OCI-LY1 (cell line): ENCODE measurements around the gene RNF115.

Experiments
- H2AFZ ChIP-seq: fragments of 200-600 bp; sonication (generic), shearing (Covaris generic); 2 replicates; pipeline ENCODE4 v1.6.0; 2014; ENCODE audit warnings: antibody characterized with exemption, mild to moderate bottlenecking, low read length
- H3F3A ChIP-seq: fragments of 200-600 bp; sonication (generic), shearing (Covaris generic); 2 replicates; pipeline ENCODE4 v1.6.0; 2014; ENCODE audit warnings: mild to moderate bottlenecking, antibody characterized with exemption, low read length, moderate library complexity; ENCODE audit not compliant: insufficient read depth
- H3K27ac ChIP-seq: fragments of 200-600 bp; sonication (generic); 2 replicates; pipeline ENCODE4 v1.5.1; 2014; ENCODE audit warnings: low read length, mixed run types, mild to moderate bottlenecking, low read depth; ENCODE audit not compliant: poor library complexity, severe bottlenecking
- H3K27me3 ChIP-seq: fragments of 200-600 bp; sonication (generic); 2 replicates; pipeline ENCODE4 v1.6.0; 2014; ENCODE audit warnings: antibody characterized with exemption, mild to moderate bottlenecking, low read length, moderate library complexity; ENCODE audit not compliant: insufficient read depth
- H3K36me3 ChIP-seq: fragments of 200-600 bp; sonication (generic); 2 replicates; pipeline ENCODE4 v1.6.1; 2014; ENCODE audit warnings: mild to moderate bottlenecking, antibody characterized with exemption, low read length, moderate library complexity, mixed read lengths; ENCODE audit not compliant: insufficient read depth
- H3K4me1 ChIP-seq: fragments of 200-600 bp; sonication (generic); 2 replicates; pipeline ENCODE4 v1.5.1; 2014; ENCODE audit warnings: mild to moderate bottlenecking, low read length, moderate library complexity; ENCODE audit not compliant: insufficient read depth, severe bottlenecking
- H3K4me2 ChIP-seq: fragments of 200-600 bp; sonication (generic), shearing (Covaris generic); 2 replicates; pipeline ENCODE4 v1.6.1; 2014; ENCODE audit warnings: low read length
- H3K4me3 ChIP-seq: fragments of 200-600 bp; sonication (generic); 2 replicates; pipeline ENCODE4 v1.5.1; 2014; ENCODE audit warnings: low read length, low read depth, mild to moderate bottlenecking, mixed read lengths; ENCODE audit not compliant: poor library complexity, severe bottlenecking
- H3K79me2 ChIP-seq: fragments of 200-600 bp; shearing (Covaris generic); 2 replicates; pipeline ENCODE4 v1.6.1; 2016; ENCODE audit warnings: mixed run types, low read length, mixed read lengths; ENCODE audit not compliant: insufficient read depth
- H3K9ac ChIP-seq: fragments of 200-600 bp; sonication (generic), shearing (Covaris generic); 2 replicates; pipeline ENCODE4 v1.6.1; 2014; ENCODE audit warnings: mild to moderate bottlenecking, low read length, mixed read lengths
- H3K9me2 ChIP-seq: fragments of 200-600 bp; sonication (generic), shearing (Covaris generic); 2 replicates; pipeline ENCODE4 v1.6.1; 2014; ENCODE audit warnings: low read depth, mild to moderate bottlenecking, low read length, mixed read lengths
- H3K9me3 ChIP-seq: fragments of 200-600 bp; shearing (Covaris generic); 2 replicates; pipeline ENCODE4 v1.6.1; 2014; ENCODE audit warnings: low read length, mixed read lengths
- H4K20me1 ChIP-seq: fragments of 200-600 bp; sonication (generic), shearing (Covaris generic); 2 replicates; pipeline ENCODE4 v1.6.0; 2016; ENCODE audit warnings: mild to moderate bottlenecking, low read length; ENCODE audit not compliant: insufficient read depth
- CTCF ChIP-seq: fragments of 200-600 bp; sonication (generic), shearing (Covaris generic); IDR thresholded peaks from 2 replicates; pipeline ENCODE4 v1.5.1; 2017; ENCODE audit warnings: mild to moderate bottlenecking, antibody characterized with exemption, low read length, moderate library complexity, mixed read lengths
- EZH2 ChIP-seq: fragments of 200-600 bp; sonication (generic), shearing (Covaris generic); IDR thresholded peaks from 2 replicates; pipeline ENCODE4 v1.8.0; 2017; ENCODE audit warnings: borderline replicate concordance, mixed run types, mild to moderate bottlenecking, antibody characterized with exemption, low read length, moderate library complexity, mixed read lengths

The RNF115 gene

GRCh38 chr1:145740269-145740668 lies 83.6 kb downstream of the RNF115 start:
- Histone ChIP-seq H3K27ac (no peak overlapping the region), H3K9me2 (no peaks in the 10 kb centered on the region), H3K4me1 (no peaks in the 10 kb centered on the region), H3K79me2 (no peaks in the 10 kb centered on the region), H3K36me3 (peaks cover 22% of the 10 kb centered on the region), H4K20me1 (no peaks in the 10 kb centered on the region), H3K9ac (no peak overlapping the region), H3K4me3 (no peak overlapping the region), H3K9me3 (no peaks in the 10 kb centered on the region), H3K27me3 (no peaks in the 10 kb centered on the region), H3F3A (no peaks in the 10 kb centered on the region), H3K4me2 (no peak overlapping the region), H2AFZ (no peak overlapping the region)
- no peak for TF ChIP-seq EZH2
- TF ChIP-seq CTCF, result no peak

- no peak overlapping the region for H3K4me3 ChIP-seq
Measured at GRCh38 chr1:145736191-145736590, 87.7 kb downstream of the RNF115 start.

GRCh38 chr1:145730900-145731299 lies 93.0 kb downstream of the RNF115 start:
- Histone ChIP-seq H3F3A (no peaks in the 10 kb centered on the region), H3K27ac (no peak overlapping the region), H3K4me2 (no peak overlapping the region), H3K27me3 (no peaks in the 10 kb centered on the region), H3K9ac (no peak overlapping the region), H3K4me1 (no peaks in the 10 kb centered on the region), H3K4me3 (no peak overlapping the region), H2AFZ (no peak overlapping the region), H3K36me3 (no peaks in the 10 kb centered on the region; the same call in 1 of the 2 replicates), H3K9me2 (no peaks in the 10 kb centered on the region), H3K9me3 (no peaks in the 10 kb centered on the region), H3K79me2 (no peaks in the 10 kb centered on the region), H4K20me1 (no peaks in the 10 kb centered on the region)
- TF ChIP-seq EZH2, result no peak
- TF ChIP-seq CTCF, result no peak

More at GRCh38 chr1:145736191-145736590, 87.7 kb downstream of the RNF115 start:
- Histone ChIP-seq H3K27me3 (no peaks in the 10 kb centered on the region), H3K4me1 (no peaks in the 10 kb centered on the region), H3K9me2 (no peaks in the 10 kb centered on the region), H3F3A (no peaks in the 10 kb centered on the region), H2AFZ (no peak overlapping the region), H3K4me2 (no peak overlapping the region), H4K20me1 (no peaks in the 10 kb centered on the region), H3K9me3 (no peaks in the 10 kb centered on the region), H3K79me2 (no peaks in the 10 kb centered on the region), H3K9ac (no peak overlapping the region), H3K27ac (no peak overlapping the region), H3K36me3 (no peaks in the 10 kb centered on the region)
- no peak for TF ChIP-seq CTCF
- no peak for TF ChIP-seq EZH2
